GM12878 (cell line): ENCODE measurements around the gene CACNA2D4.

Experiments
- BACH1 ChIP-seq: fragments of 450-650 bp; IDR thresholded peaks from 2 replicates; pipeline ENCODE4 v1.6.1; 2017; ENCODE audit warnings: mild to moderate bottlenecking, borderline replicate concordance
- CTCF ChIP-seq, 3 experiments: IDR thresholded peaks in 2 of 3; conservative IDR thresholded peaks in 1 of 3; 2 replicates each; pipeline ENCODE4 v1.5.1; 2011; ENCODE audit warnings: low read depth in 3 of 3, low read length in 3 of 3, mild to moderate bottlenecking in 3 of 3, control low read depth in 2 of 3, moderate library complexity in 2 of 3, inconsistent platforms in 1 of 3, mixed read lengths in 1 of 3; ENCODE audit not compliant: control insufficient read depth in 2 of 3, insufficient read depth in 1 of 3; ENCODE audit errors: extremely low read depth in 1 of 3
- MXI1 ChIP-seq: fragments of 150-350 bp; IDR thresholded peaks from 2 replicates; pipeline ENCODE4 v1.6.1; 2011; ENCODE audit warnings: low read depth, mild to moderate bottlenecking, inconsistent platforms, low read length, improper control_type of control experiment
- MYC ChIP-seq: IDR thresholded peaks from 2 replicates; pipeline ENCODE4 v1.6.1; 2011; ENCODE audit warnings: mild to moderate bottlenecking, low read length, moderate library complexity, inconsistent platforms; ENCODE audit not compliant: insufficient read depth, insufficient replicate concordance, insufficient read length, severe bottlenecking
- NFIC ChIP-seq: IDR thresholded peaks from 2 replicates; pipeline ENCODE4 v1.6.1; 2012; ENCODE audit warnings: low read depth, mild to moderate bottlenecking, inconsistent platforms, low read length, moderate library complexity
- TCF7 ChIP-seq: IDR thresholded peaks from 2 replicates; pipeline ENCODE4 v1.6.1; 2014; ENCODE audit warnings: antibody characterized with exemption, borderline replicate concordance

GRCh38 chr12:1821805-1822204 is 96.6 kb downstream of the CACNA2D4 start:
- TF ChIP-seq MXI1 (no peak), CTCF (IDR thresholded peaks at IDR 0.05 in 2 of 3, conservative IDR thresholded peaks at IDR 0.05 in 1 of 3; ENCODE audit: control insufficient read depth in 2 of 3, extremely low read depth in 1 of 3, insufficient read depth in 1 of 3, low read depth in 3 of 3, low read length in 3 of 3) (no peak), MYC (no peak), BACH1 (no peak), NFIC (no peak), TCF7 (no peak)
